ENCODE measurements around the gene CNIH2. TPM values are rescaled to one million over a fixed set of nuclear protein-coding genes. Genes with fewer than 3 reads are reported as not detected.

CNIH2 gene
- total and polyA plus RNA-seq, 2 of the 13 experiments (the other 11 are each of a cell fraction or from before 2014, with no cell fraction given), result 0.60 to 0.69 TPM

GRCh38 chr11:66321606-66322005 is 43.6 kb downstream of the CNIH2 start:
- POLR2A ChIA-PET, result interaction anchor here (0.6 to 1.3 kb wide), 2 partner anchors 9 to 32 kb away, joined by 3 to 14 read pairs; partner anchors contain the start of gene YIF1A
- Histone ChIP-seq H3K9me3 (ENCODE audit: low read length) (no peaks in the 10 kb centered on the region), H3K79me2 (ENCODE audit: insufficient read depth, low read length) (no peaks in the 10 kb centered on the region), H3K9ac (ENCODE audit: insufficient read depth, low read depth, low read length) (no peak overlapping the region), H2AFZ (ENCODE audit: low read length) (no peak overlapping the region), H3K27ac (ENCODE audit: extremely low read length, insufficient read depth, low read length) (no peak overlapping the region), H4K20me1 (ENCODE audit: insufficient read depth, low read length) (no peaks in the 10 kb centered on the region), H3K27me3 (ENCODE audit: control insufficient read depth in 1 of 2, insufficient read depth in 2 of 2, low read length in 2 of 2) (peaks cover 0 to 24% of the 10 kb centered on the region in 2 experiments; a peak in 3 of 5 replicates), H3K4me1 (ENCODE audit: insufficient read depth, low read length) (peaks cover 57% of the 10 kb centered on the region), H3K4me2 (ENCODE audit: low read depth, low read length) (no peak overlapping the region), H3K36me3 (replicated peaks in 1 of 2; ENCODE audit: control insufficient read depth in 1 of 2, insufficient read depth in 2 of 2, low read length in 2 of 2) (no peaks in the 10 kb centered on the region), H3K4me3 (replicated peaks in 1 of 3; ENCODE audit: insufficient read depth in 1 of 3, low read depth in 2 of 3, low read length in 3 of 3) (no peak overlapping the region)
- FAIRE-seq, result no peak
- ATAC-seq, result no peak
- WGBS (ENCODE audit: low lambda C conversion rate), result 57% methylated on average over 3 of the region's 4 CpGs
- BruUV-seq (replicated peaks), result no TSS peak
- in situ Hi-C loops (cut with HindIII; ENCODE audit: extremely low pct_ligation_motif_present, low pct_unique_long_range_greater_than_20kb), result no loop called here
- intact Hi-C loops (cut with micrococcal nuclease; ENCODE audit: unreplicated experiment), result no loop called here
- CTCF ChIA-PET (ENCODE audit: low intra/inter-chr PET ratio, low total read pairs), result interaction anchor here (1.0 to 2.2 kb wide), 3 partner anchors 10 to 99 kb away, joined by 4 to 24 read pairs (median 6); partner anchors contain the start of gene RIN1
- DNase-seq (ENCODE audit: low spot score), result no peak
- TF ChIP-seq ATF2 (CRISPR knock-in tag; IDR thresholded peaks at IDR 0.05) (no peak), NBN (conservative IDR thresholded peaks at IDR 0.05) (no peak), UBTF (CRISPR knock-in tag; IDR thresholded peaks at IDR 0.05) (no peak), RORA (CRISPR knock-in tag; IDR thresholded peaks at IDR 0.05) (no peak), PATZ1 (CRISPR knock-in tag; IDR thresholded peaks at IDR 0.05) (no peak), ZBTB21 (CRISPR knock-in tag; IDR thresholded peaks at IDR 0.05) (no peak), IRF1 (CRISPR knock-in tag; IDR thresholded peaks at IDR 0.05; ENCODE audit: low read depth) (no peak), GFI1 (CRISPR knock-in tag; IDR thresholded peaks at IDR 0.05; ENCODE audit: borderline replicate concordance) (no peak), CSRNP1 (CRISPR knock-in tag; IDR thresholded peaks at IDR 0.05) (no peak), ZNF232 (CRISPR knock-in tag; IDR thresholded peaks at IDR 0.05; ENCODE audit: borderline replicate concordance) (no peak), CHD2 (IDR thresholded peaks at IDR 0.05; ENCODE audit: low read depth, low read length) (no peak), MYPOP (CRISPR knock-in tag; IDR thresholded peaks at IDR 0.05) (no peak), NR0B2 (CRISPR knock-in tag; IDR thresholded peaks at IDR 0.05) (no peak)

Data from HepG2 (cell line).